ENCODE results near the gene UBE4A. TPM values are rescaled to one million over a fixed set of nuclear protein-coding genes. Genes with fewer than 3 reads are reported as not detected.
A peak's percentile ranks its signal among the peaks of the same experiment; 100 is the strongest.

UBE4A gene
- total RNA-seq, 1 experiment from 2014 or later: 54.2 TPM

GRCh38 chr11:118397448-118397847 is 38.0 kb downstream of the UBE4A start:
- POLR2A ChIA-PET (ENCODE audit: low non-redundant PET): no interaction called here
- no peak for DNase-seq (ENCODE audit: low spot score)
- no peak for TF ChIP-seq CTCF (conservative IDR thresholded peaks at IDR 0.05; ENCODE audit: low read depth, low read length)
- no peak for TF ChIP-seq EZH2 (IDR thresholded peaks at IDR 0.05; ENCODE audit: borderline replicate concordance, low read depth, low read length, poor library complexity, severe bottlenecking)

GRCh38 chr11:118398791-118399559 is 39.6 kb downstream of the UBE4A start:
- POLR2A ChIA-PET (ENCODE audit: low non-redundant PET): no interaction called here
- no peaks in the 10 kb centered on the region for H3K27me3 ChIP-seq (replicated peaks; ENCODE audit: insufficient read depth, low read depth, low read length, poor library complexity)
- no peak overlapping the region for H3K4me3 ChIP-seq (ENCODE audit: low read depth, low read length, poor library complexity, severe bottlenecking)
- CTCF ChIA-PET: interaction anchor here (0.5 kb wide), 1 partner anchor 375 kb away, joined by 3 read pairs; no protein-coding TSS in a partner anchor
- no peak for DNase-seq (ENCODE audit: low spot score)
- H3K36me3 ChIP-seq (ENCODE audit: insufficient read depth, low read length, poor library complexity, severe bottlenecking): peaks cover 26% of the 10 kb centered on the region
- TF ChIP-seq CTCF (conservative IDR thresholded peaks at IDR 0.05; ENCODE audit: low read depth, low read length) (no peak), EZH2 (IDR thresholded peaks at IDR 0.05; ENCODE audit: borderline replicate concordance, low read depth, low read length, poor library complexity, severe bottlenecking) (no peak)
- H3K4me1 ChIP-seq (ENCODE audit: insufficient read depth, low read length, poor library complexity, severe bottlenecking): peaks cover 16% of the 10 kb centered on the region
- intact Hi-C loops (cut with micrococcal nuclease; ENCODE audit: unreplicated experiment): no loop called here
- H3K9me3 ChIP-seq (ENCODE audit: low read depth, low read length, poor library complexity, severe bottlenecking): no peaks in the 10 kb centered on the region
- H3K27ac ChIP-seq (ENCODE audit: low read depth, low read length, poor library complexity, severe bottlenecking): no peak overlapping the region
- BruUV-seq (replicated peaks): no TSS peak

More at GRCh38 chr11:118397448-118397847, 38.0 kb downstream of the UBE4A start:
- no TSS peak for BruUV-seq (replicated peaks)
- CTCF ChIA-PET: no interaction called here
- Histone ChIP-seq H3K4me1 (ENCODE audit: insufficient read depth, low read length, poor library complexity, severe bottlenecking) (peaks cover 4% of the 10 kb centered on the region), H3K9me3 (ENCODE audit: low read depth, low read length, poor library complexity, severe bottlenecking) (no peaks in the 10 kb centered on the region), H3K36me3 (ENCODE audit: insufficient read depth, low read length, poor library complexity, severe bottlenecking) (peaks cover 31% of the 10 kb centered on the region), H3K27ac (ENCODE audit: low read depth, low read length, poor library complexity, severe bottlenecking) (peak overlapping the region; percentile 33), H3K27me3 (replicated peaks; ENCODE audit: insufficient read depth, low read depth, low read length, poor library complexity) (no peaks in the 10 kb centered on the region), H3K4me3 (ENCODE audit: low read depth, low read length, poor library complexity, severe bottlenecking) (no peak overlapping the region)
- intact Hi-C loops (cut with micrococcal nuclease; ENCODE audit: unreplicated experiment): no loop called here

- BruUV-seq (replicated peaks): no TSS peak
- no peaks in the 10 kb centered on the region for H3K9me3 ChIP-seq (ENCODE audit: low read depth, low read length, poor library complexity, severe bottlenecking)
- ChIA-PET POLR2A (ENCODE audit: low non-redundant PET) (interaction anchor here (0.7 kb wide), 1 partner anchor 20 kb away, joined by 3 read pairs; no protein-coding TSS in a partner anchor), CTCF (interaction anchor here (0.9 kb wide), 1 partner anchor 34 kb away, joined by 3 read pairs; no protein-coding TSS in a partner anchor)
- intact Hi-C loops (cut with micrococcal nuclease; ENCODE audit: unreplicated experiment): loop anchor here (1.0 to 5.0 kb wide), 2 partner anchors 35 to 86 kb away; partner anchors contain the start of gene KMT2A
- peaks cover 19% of the 10 kb centered on the region for H3K36me3 ChIP-seq (ENCODE audit: insufficient read depth, low read length, poor library complexity, severe bottlenecking)
- H3K27ac ChIP-seq (ENCODE audit: low read depth, low read length, poor library complexity, severe bottlenecking): peak within 1 kb of the TSS; percentile 89
- H3K27me3 ChIP-seq (replicated peaks; ENCODE audit: insufficient read depth, low read depth, low read length, poor library complexity): no peaks in the 10 kb centered on the region
- H3K4me3 ChIP-seq (ENCODE audit: low read depth, low read length, poor library complexity, severe bottlenecking): peak within 1 kb of the TSS; percentile 78
- TF ChIP-seq EZH2 (IDR thresholded peaks at IDR 0.05; ENCODE audit: borderline replicate concordance, low read depth, low read length, poor library complexity, severe bottlenecking) (no peak), CTCF (conservative IDR thresholded peaks at IDR 0.05; ENCODE audit: low read depth, low read length) (0 out of 2 replicates have a peak, but pooled peaks have one; percentile 16)
- DNase-seq (ENCODE audit: low spot score): peak; percentile 97
- peaks cover 16% of the 10 kb centered on the region for H3K4me1 ChIP-seq (ENCODE audit: insufficient read depth, low read length, poor library complexity, severe bottlenecking)
Measured at GRCh38 chr11:118401151-118401879, 41.9 kb downstream of the UBE4A start, which contains the start of gene ATP5MG. Gene ATP5MG (plus strand): TSS chr11:118401606. CDS start chr11:118401666, 60 bp downstream.

Data from A673 (cell line).